Left ventricle myocardium inferior (tissue), 1 donor: ENCODE results near the gene LEMD2. TPM values are rescaled to one million over a fixed set of nuclear protein-coding genes. Genes with fewer than 3 reads are reported as not detected.

Experiments used
- DNase-seq: peaks from one replicate; pipeline ENCODE4 v3.0.0-alpha.2; 2020
- H3K27ac ChIP-seq: fragments of 200-600 bp; replicated peaks from 2 replicates; pipeline ENCODE4 v1.8.0; 2021
- H3K27me3 ChIP-seq: fragments of 200-600 bp; 2 replicates; pipeline ENCODE4 v1.8.0; 2021; ENCODE audit warnings: low read depth
- H3K36me3 ChIP-seq: fragments of 200-600 bp; 2 replicates; pipeline ENCODE4 v1.8.0; 2021
- H3K4me1 ChIP-seq: fragments of 200-600 bp; 2 replicates; pipeline ENCODE4 v1.8.0; 2021
- H3K4me3 ChIP-seq: fragments of 200-600 bp; 2 replicates; pipeline ENCODE4 v1.8.0; 2021; ENCODE audit warnings: mild to moderate bottlenecking, moderate library complexity
- H3K9me3 ChIP-seq: fragments of 200-600 bp; replicated peaks from 2 replicates; pipeline ENCODE4 v1.8.0; 2021
- intact Hi-C: fragments of 100-400 bp; cut with micrococcal nuclease; formaldehyde crosslinking; loops from one replicate; pipeline ENCODE4 v1.11.0; 2022
- total RNA-seq: library from RNA; stranded (reverse); fragmentation: NEBNext Ultra II Directional; extraction: Animal tissue kit (Norgen Biotek cat#: 25700); gene quantifications from one replicate; pipeline ENCODE4 v1.2.1, GENCODE V29; 2021
- TF ChIP-seq, protein P1 (sequence below): fragments of 200-600 bp; IDR thresholded peaks from 2 replicates; pipeline ENCODE4 v1.8.0; 2021; ENCODE audit warnings: antibody characterized with exemption, mild to moderate bottlenecking, borderline replicate concordance
- donor health status: DM: no; HTN: yes; CAD: no; lungs with severe emphysema.

Gene LEMD2
- total RNA-seq, 1 donor from 2014 or later = 22.2 TPM

DNA sequence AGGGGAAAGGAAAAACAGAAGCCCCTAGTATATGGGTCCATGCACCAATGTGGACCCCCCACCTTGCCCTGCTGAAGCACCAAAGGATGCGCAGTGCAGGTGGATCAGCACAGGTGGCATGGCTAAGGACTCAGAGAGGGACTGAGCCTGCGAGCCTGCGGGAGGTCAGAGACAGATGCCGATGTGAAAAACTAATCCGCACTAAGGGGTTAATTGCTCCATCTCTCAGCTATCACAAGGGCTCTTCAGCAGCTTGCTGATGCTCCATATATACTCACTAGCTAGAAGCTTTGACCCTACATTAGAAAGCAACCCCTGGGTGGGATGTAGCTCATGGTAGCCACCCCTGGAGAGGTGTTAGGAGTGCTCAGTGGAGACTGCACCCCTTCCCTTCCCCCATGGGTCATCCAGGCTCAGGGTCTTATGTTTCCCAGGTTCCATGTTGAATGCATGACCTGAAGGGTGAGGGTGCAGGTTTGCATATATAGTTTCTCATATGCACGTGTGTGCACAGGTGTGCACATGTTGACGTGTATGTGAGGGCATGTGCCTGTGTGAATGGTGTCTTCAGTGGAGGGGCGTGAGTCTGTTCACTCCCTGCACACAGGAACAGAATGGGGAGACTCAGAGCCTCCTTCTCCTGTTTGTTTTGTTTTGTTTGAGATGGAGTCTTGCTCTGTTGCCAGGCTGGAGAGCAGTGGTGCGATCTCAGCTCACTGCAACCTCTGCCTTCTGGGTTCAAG, 28.9 kb downstream of the LEMD2 start:
- Histone ChIP-seq H3K27ac (no peak overlapping the region), H3K27me3 (no peaks in the 10 kb centered on the region), H3K36me3 (no peaks in the 10 kb centered on the region), H3K4me3 (no peak overlapping the region), H3K4me1 (peaks cover 33% of the 10 kb centered on the region), H3K9me3 (no peaks in the 10 kb centered on the region)
- TF ChIP-seq, protein P1, sequence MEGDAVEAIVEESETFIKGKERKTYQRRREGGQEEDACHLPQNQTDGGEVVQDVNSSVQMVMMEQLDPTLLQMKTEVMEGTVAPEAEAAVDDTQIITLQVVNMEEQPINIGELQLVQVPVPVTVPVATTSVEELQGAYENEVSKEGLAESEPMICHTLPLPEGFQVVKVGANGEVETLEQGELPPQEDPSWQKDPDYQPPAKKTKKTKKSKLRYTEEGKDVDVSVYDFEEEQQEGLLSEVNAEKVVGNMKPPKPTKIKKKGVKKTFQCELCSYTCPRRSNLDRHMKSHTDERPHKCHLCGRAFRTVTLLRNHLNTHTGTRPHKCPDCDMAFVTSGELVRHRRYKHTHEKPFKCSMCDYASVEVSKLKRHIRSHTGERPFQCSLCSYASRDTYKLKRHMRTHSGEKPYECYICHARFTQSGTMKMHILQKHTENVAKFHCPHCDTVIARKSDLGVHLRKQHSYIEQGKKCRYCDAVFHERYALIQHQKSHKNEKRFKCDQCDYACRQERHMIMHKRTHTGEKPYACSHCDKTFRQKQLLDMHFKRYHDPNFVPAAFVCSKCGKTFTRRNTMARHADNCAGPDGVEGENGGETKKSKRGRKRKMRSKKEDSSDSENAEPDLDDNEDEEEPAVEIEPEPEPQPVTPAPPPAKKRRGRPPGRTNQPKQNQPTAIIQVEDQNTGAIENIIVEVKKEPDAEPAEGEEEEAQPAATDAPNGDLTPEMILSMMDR = no peak
- intact Hi-C loops = no loop called here
- no peak for DNase-seq

- H3K27ac ChIP-seq = no peak overlapping the region
- H3K27me3 ChIP-seq = no peaks in the 10 kb centered on the region
- intact Hi-C loops = no loop called here
- H3K4me3 ChIP-seq = no peak overlapping the region
- no peak for DNase-seq
- no peaks in the 10 kb centered on the region for H3K9me3 ChIP-seq
- H3K36me3 ChIP-seq = no peaks in the 10 kb centered on the region
- peaks cover 33% of the 10 kb centered on the region for H3K4me1 ChIP-seq
- TF ChIP-seq, protein P1 = no peak
Observed at GRCh38 chr6:33758815-33759216, 30.1 kb downstream of the LEMD2 start.

DNA sequence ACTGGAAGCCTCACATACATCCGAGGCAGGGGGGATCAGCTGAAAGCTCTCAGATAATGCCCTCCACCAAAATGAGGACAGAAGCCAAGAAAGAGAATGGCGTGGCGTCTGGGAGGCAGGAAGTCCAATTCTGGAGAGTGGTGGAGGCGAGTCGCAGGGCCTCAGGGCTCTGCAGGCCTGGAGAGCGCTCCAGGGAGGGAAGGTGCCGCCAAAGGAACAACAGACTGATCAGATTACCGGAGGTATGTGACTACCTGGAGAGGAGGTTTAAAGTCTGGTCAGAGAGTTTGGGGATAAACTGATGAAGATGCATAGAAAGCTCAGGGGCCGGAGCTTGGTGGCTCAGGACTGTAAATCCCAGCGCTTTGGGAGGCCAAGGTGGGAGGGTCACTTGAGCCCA, 31.0 kb downstream of the LEMD2 start:
- TF ChIP-seq, protein P1 = no peak
- H3K4me1 ChIP-seq = peaks cover 31% of the 10 kb centered on the region
- no peak overlapping the region for H3K27ac ChIP-seq
- no peaks in the 10 kb centered on the region for H3K27me3 ChIP-seq
- no peak overlapping the region for H3K4me3 ChIP-seq
- intact Hi-C loops = no loop called here
- no peaks in the 10 kb centered on the region for H3K36me3 ChIP-seq
- DNase-seq = no peak
- H3K9me3 ChIP-seq = no peaks in the 10 kb centered on the region

- H3K9me3 ChIP-seq = no peaks in the 10 kb centered on the region
- intact Hi-C loops = no loop called here
Observed at GRCh38 chr6:33757113-33757512, 31.8 kb downstream of the LEMD2 start.

DNA sequence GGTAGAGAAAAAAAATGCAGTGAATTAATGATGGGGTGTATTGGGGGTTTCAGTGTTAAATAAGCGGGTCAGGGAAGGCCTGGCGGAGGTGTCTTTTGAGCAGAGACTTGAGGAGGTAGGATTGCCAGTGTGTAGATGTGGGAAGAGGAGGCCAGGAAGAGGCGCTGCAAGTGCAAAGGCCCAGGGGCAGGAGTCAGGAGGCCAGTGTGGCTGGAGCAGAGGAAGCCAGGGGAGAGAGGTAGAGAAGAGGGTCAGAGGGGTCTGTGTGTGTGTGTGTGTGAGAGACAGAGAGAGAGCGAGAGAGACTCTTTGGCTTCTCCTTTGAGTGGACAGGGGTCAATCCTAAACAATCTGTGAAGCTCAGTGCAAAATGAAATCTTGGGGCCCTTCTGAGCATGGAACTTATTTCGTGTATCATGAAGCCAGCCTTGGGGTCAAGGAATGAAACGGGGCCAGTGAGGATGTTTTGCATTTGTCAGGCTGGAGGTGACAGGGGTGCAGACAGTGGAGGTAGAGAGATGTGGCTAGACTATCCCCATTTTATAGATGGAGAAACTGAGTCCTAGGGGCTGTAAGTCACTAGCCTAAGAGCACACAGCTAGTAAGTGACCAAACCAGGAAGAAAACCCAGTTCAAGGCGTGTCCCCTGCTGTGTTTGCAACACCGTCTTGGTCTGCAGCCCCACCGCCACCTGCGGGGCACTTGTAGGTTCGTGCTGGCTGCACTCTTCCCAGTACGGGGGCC, 32.5 kb downstream of the LEMD2 start:
- no peak overlapping the region for H3K4me3 ChIP-seq
- no peak for DNase-seq
- peaks cover 20% of the 10 kb centered on the region for H3K4me1 ChIP-seq
- no peaks in the 10 kb centered on the region for H3K36me3 ChIP-seq
- H3K27me3 ChIP-seq = no peaks in the 10 kb centered on the region
- no peaks in the 10 kb centered on the region for H3K9me3 ChIP-seq
- TF ChIP-seq, protein P1 = no peak
- no peak overlapping the region for H3K27ac ChIP-seq
- intact Hi-C loops = no loop called here

More at GRCh38 chr6:33757113-33757512, 31.8 kb downstream of the LEMD2 start:
- Histone ChIP-seq H3K27ac (no peak overlapping the region), H3K4me1 (peaks cover 23% of the 10 kb centered on the region), H3K4me3 (no peak overlapping the region), H3K36me3 (no peaks in the 10 kb centered on the region), H3K27me3 (no peaks in the 10 kb centered on the region)
- TF ChIP-seq, protein P1 = no peak
- DNase-seq = no peak
